Thymus (tissue), 11 donors: ENCODE measurements around the gene IRF8. TPM values are rescaled to one million over a fixed set of nuclear protein-coding genes. Genes with fewer than 3 reads are reported as not detected.
"Not testable (repeated sequence)": the region's sequence is repeated elsewhere in the genome, so short reads cannot be mapped to it uniquely, and the experiment has no call there.

Source experiments
- DNase-seq, 9 donors: peaks; one replicate each; pipeline ENCODE4 v3.0.0-alpha.2; 2013; ENCODE audit warnings: low spot score in 9 of 9, low read depth in 6 of 9, missing footprints in 1 of 9
- H3K27ac ChIP-seq, 2 donors: one replicate each; pipeline ENCODE4 v1.5.1; 2013; ENCODE audit warnings: control low read depth in 1 of 2, low read depth in 1 of 2, low read length in 1 of 2, mild to moderate bottlenecking in 1 of 2, moderate library complexity in 1 of 2
- H3K27me3 ChIP-seq, 2 donors: one replicate each; pipeline ENCODE4 v1.5.1; 2013; ENCODE audit warnings: low read length in 1 of 2; ENCODE audit not compliant: control insufficient read depth in 2 of 2, insufficient read depth in 1 of 2
- H3K36me3 ChIP-seq, 2 donors: one replicate each; pipeline ENCODE4 v1.5.1; 2013; ENCODE audit warnings: low read length in 1 of 2, mild to moderate bottlenecking in 1 of 2, moderate library complexity in 1 of 2; ENCODE audit not compliant: control insufficient read depth in 2 of 2, insufficient read depth in 2 of 2
- H3K4me1 ChIP-seq, 2 donors: one replicate each; pipeline ENCODE4 v1.5.1; 2013; ENCODE audit warnings: low read length in 2 of 2; ENCODE audit not compliant: control insufficient read depth in 2 of 2, insufficient read depth in 2 of 2
- H3K4me3 ChIP-seq, 2 donors: one replicate each; pipeline ENCODE4 v1.5.1; 2013; ENCODE audit warnings: low read length in 2 of 2, control low read depth in 1 of 2, mild to moderate bottlenecking in 1 of 2
- H3K9me3 ChIP-seq, 2 donors: one replicate each; pipeline ENCODE4 v1.5.1; 2013; ENCODE audit warnings: low read length in 1 of 2, mild to moderate bottlenecking in 1 of 2; ENCODE audit not compliant: control insufficient read depth in 2 of 2, insufficient read depth in 1 of 2
- WGBS: extraction: QIAGEN DNeasy Blood & Tissue Kit; methylation state at CpG from one replicate; pipeline ENCODE4 v1.1.7; 2013; 5-methylcytosine and 5-hydroxymethylcytosine counted together
- polyA plus RNA-seq: library from polyadenylated mRNA; stranded (reverse); fragments of 200-250 nt; gene quantifications from one replicate; pipeline ENCODE4 v1.2.3, GENCODE V29; 2013
- total RNA-seq: library from RNA; stranded (reverse); fragments of 120-200 nt; gene quantifications from one replicate; pipeline ENCODE4 v1.2.4, GENCODE V29; 2013
- donor health status: healthy.

IRF8 gene
- total and polyA plus RNA-seq, 2 donors: 38.8 to 119 TPM

DNA sequence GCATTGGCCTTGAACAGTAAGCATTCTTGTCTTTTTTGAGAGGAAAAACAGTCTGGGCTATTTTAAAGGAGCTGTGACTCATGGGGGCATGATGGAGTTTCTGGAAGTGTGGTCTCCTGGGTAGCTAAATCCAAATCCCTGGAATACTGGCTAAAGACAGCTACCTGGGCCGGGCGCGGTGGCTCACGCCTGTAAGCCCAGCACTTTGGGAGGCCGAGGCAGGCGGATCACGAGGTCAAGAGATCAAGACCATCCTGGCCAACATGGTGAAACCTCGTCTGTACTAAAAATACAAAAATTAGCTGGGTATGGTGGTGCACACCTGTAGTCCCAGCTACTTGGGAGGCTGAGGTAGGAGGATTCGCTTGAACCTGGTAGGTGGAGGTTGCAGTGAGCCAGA lies 8.3 kb downstream of the IRF8 start:
- not testable (repeated sequence) for DNase-seq

DNA sequence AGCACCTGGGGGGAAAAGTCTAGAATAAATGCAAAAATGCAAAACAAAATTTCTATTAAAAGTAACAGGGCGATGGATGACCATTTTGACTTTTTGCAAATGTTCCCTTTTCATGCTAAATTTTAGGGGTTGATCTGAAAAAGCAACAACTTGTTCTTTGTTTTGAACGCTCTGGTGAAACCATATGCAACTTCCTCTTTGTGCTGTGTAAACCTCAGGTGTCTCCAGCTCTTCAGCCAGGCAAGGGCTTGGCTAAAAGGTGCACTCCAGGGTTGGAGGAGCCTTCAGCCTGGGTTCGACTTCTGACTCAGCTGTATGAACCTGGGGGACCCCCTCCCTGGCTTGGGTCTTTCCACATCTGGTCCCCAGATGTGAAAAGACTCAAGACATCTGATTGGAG lies 9.5 kb downstream of the IRF8 start:
- H3K27me3 ChIP-seq: no peaks in the 10 kb centered on the region
- peaks cover 14 to 73% of the 10 kb centered on the region in 2 donors for H3K4me1 ChIP-seq
- peak overlapping the region in 1 of 2 donors; percentile 58 for H3K27ac ChIP-seq

More for the DNA sequence above, 8.3 kb downstream of the IRF8 start:
- H3K9me3 ChIP-seq, H3K4me3 ChIP-seq, H3K27ac ChIP-seq, H3K27me3 ChIP-seq: not testable (repeated sequence)
- Histone ChIP-seq H3K4me1 (peaks cover 25 to 73% of the 10 kb centered on the region in 2 donors), H3K36me3 (peaks cover 0 to 23% of the 10 kb centered on the region in 2 donors)
- over 99% methylated on average over 9 of the region's 9 CpGs for WGBS

GRCh38 chr16:85908889-85909589 lies 10.1 kb downstream of the IRF8 start:
- peaks cover 0 to 19% of the 10 kb centered on the region in 2 donors for H3K36me3 ChIP-seq
- H3K9me3 ChIP-seq: peaks cover 0 to 6% of the 10 kb centered on the region in 2 donors
- WGBS: 81% methylated on average over 10 of the region's 10 CpGs
- no peak overlapping the region for H3K4me3 ChIP-seq
- no peak overlapping the region for H3K27ac ChIP-seq
- no peaks in the 10 kb centered on the region for H3K27me3 ChIP-seq
- no peak for DNase-seq
- peaks cover 12 to 73% of the 10 kb centered on the region in 2 donors for H3K4me1 ChIP-seq

More for the DNA sequence above, 9.5 kb downstream of the IRF8 start:
- peak in 1 of 9 donors; percentile 44 for DNase-seq
- H3K9me3 ChIP-seq: peaks cover 0 to 6% of the 10 kb centered on the region in 2 donors
- H3K36me3 ChIP-seq: peaks cover 0 to 23% of the 10 kb centered on the region in 2 donors
- 18% methylated on average over 3 of the region's 3 CpGs for WGBS
- H3K4me3 ChIP-seq: no peak overlapping the region

DNA sequence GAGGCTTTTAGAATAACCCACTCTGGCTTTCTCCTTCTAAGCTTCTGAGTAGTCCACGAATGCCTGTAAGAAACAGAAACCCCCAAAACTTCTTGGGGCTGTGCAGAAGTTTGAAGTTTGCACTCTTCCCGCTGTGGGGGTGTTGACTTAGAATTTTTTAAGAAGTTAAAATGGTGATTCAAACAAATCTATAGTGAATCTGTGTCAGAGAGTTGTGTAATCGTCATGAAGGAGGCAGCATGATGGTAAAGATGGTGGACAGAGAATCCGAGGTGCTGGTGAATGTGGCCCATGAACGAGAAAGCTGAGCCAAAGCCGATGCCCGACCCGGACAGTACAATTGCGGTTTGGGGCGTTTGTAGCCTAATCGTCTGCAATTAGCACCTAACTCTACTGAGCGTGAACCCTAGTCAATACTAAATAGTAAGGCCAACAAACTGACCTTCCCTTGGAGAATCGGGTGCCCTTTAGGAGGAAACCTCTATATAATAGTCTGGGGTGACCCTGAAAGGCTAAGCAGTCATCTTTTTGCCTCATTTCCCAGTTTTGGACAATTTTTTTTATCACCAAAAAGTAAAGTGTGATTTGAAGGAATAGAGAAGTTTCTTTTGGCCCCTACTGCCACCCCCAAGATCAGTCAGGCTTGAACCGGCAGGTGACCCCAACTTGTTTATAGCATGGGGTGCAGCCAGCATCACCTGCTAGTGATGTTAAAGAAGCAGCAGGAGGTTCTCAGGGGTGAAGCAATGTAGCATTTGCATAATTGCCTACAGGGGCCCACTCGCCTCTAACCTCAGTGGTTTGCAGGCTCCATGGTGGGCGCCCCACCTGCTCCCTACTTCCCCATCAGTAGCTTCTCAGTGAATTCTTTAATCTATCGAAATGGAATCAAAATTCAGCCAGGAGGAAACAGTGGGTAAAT lies 11.2 kb downstream of the IRF8 start:
- peaks cover 0 to 4% of the 10 kb centered on the region in 2 donors for H3K9me3 ChIP-seq
- no peak overlapping the region for H3K4me3 ChIP-seq
- no peaks in the 10 kb centered on the region for H3K27me3 ChIP-seq
- peaks cover 9 to 74% of the 10 kb centered on the region in 2 donors for H3K4me1 ChIP-seq
- H3K27ac ChIP-seq: no peak overlapping the region
- no peak for DNase-seq
- peaks cover 0 to 20% of the 10 kb centered on the region in 2 donors for H3K36me3 ChIP-seq
- 86% methylated on average over 17 of the region's 17 CpGs for WGBS

DNA sequence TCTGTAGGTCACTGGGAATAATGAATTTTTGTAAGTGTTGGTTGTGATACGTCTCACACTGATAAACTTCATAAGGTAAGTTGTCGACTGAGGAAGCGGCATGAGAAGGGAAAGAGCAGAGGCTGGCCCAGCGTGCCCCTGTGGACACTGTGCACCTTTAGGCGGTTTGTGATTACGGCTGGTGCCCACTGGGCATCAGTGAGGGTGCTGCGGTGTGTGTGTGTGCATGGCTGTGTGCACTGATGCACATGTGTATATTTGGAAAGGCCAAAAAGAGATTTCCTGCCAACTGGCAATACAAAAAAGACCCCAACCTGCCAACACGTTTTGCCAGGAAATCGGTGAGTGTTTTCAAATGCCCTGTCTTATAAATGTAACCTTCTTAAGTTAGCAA lies 11.9 kb downstream of the IRF8 start:
- H3K4me1 ChIP-seq: peaks cover 9 to 79% of the 10 kb centered on the region in 2 donors
- no peaks in the 10 kb centered on the region for H3K27me3 ChIP-seq
- DNase-seq: no peak
- H3K27ac ChIP-seq: no peak overlapping the region
- H3K4me3 ChIP-seq: no peak overlapping the region
- no peaks in the 10 kb centered on the region for H3K9me3 ChIP-seq
- H3K36me3 ChIP-seq: peaks cover 0 to 20% of the 10 kb centered on the region in 2 donors
- 79% methylated on average over 9 of the region's 9 CpGs for WGBS

GRCh38 chr16:85911251-85911930 lies 12.4 kb downstream of the IRF8 start:
- H3K27ac ChIP-seq: no peak overlapping the region
- no peak for DNase-seq

GRCh38 chr16:85912211-85912974 lies 13.4 kb downstream of the IRF8 start:
- Histone ChIP-seq H3K9me3 (no peaks in the 10 kb centered on the region), H3K4me1 (peaks cover 9 to 79% of the 10 kb centered on the region in 2 donors), H3K27me3 (no peaks in the 10 kb centered on the region), H3K27ac (peak overlapping the region; percentile 11 to 36), H3K36me3 (peaks cover 0 to 22% of the 10 kb centered on the region in 2 donors), H3K4me3 (no peak overlapping the region)
- WGBS: 88% methylated on average over 13 of the region's 13 CpGs
- no peak for DNase-seq

More at GRCh38 chr16:85911251-85911930, 12.4 kb downstream of the IRF8 start:
- WGBS: 83% methylated on average over 15 of the region's 15 CpGs
- no peaks in the 10 kb centered on the region for H3K27me3 ChIP-seq
- peaks cover 9 to 79% of the 10 kb centered on the region in 2 donors for H3K4me1 ChIP-seq
- H3K36me3 ChIP-seq: peaks cover 0 to 20% of the 10 kb centered on the region in 2 donors
- H3K4me3 ChIP-seq: no peak overlapping the region
- no peaks in the 10 kb centered on the region for H3K9me3 ChIP-seq

- no peak for DNase-seq
- H3K27me3 ChIP-seq: no peaks in the 10 kb centered on the region
- peak overlapping the region in 1 of 2 donors; percentile 11 for H3K27ac ChIP-seq
- H3K4me3 ChIP-seq: no peak overlapping the region
- H3K36me3 ChIP-seq: peaks cover 0 to 22% of the 10 kb centered on the region in 2 donors
- no peaks in the 10 kb centered on the region for H3K9me3 ChIP-seq
- 95% methylated on average over 12 of the region's 12 CpGs for WGBS
- H3K4me1 ChIP-seq: peaks cover 9 to 72% of the 10 kb centered on the region in 2 donors
Measured at GRCh38 chr16:85913141-85913601, 14.2 kb downstream of the IRF8 start.
